A204.1 (cell line): ENCODE results near the gene PHOSPHO2.
"Not testable (repeated sequence)": the region's sequence is repeated elsewhere in the genome, so short reads cannot be mapped to it uniquely, and the experiment has no call there.

Experiments
- FAIRE-seq: peaks from 2 replicates; lab custom pipeline; 2012; peaks lifted over from hg19 to GRCh38; lab: Jason Lieb, UNC

The PHOSPHO2 gene

DNA sequence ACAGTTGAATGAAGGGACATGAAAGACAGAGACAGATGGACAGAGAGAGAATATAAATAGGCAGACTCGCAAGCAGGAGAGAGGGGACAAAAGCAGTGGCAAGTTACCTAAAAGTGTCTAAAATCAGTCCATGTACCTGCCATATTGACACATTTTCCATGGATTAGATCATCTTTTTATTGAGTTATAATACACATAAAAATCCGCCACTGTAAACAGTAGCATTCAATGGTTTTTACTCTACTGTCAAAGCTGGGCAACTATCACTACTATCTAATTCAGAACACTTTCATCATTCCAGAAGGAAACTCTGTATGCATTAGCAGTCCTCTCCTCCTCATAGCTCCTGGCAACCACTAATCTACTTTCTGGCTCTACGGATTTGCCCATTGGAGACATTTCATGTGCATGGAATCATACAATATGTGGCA lies 10.1 kb upstream of the PHOSPHO2 start:
- FAIRE-seq, result no peak

DNA sequence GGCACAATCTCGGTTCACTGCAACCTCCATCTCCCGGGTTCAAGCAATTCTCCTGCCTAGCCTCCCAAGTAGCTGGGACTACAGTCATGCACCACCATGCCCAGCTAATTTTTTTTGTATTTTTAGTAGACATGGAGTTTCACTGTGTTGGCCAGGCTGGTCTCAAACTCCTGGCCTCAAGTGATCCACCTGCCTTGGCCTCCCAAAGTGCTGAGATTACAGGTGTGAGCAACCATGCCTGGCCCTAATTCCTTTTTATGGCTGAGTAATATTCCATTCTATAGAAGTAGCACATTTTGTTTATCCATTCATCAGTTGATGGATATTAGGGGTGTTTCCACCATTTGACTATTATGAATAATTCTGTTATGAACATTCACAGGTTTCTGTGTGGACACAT lies 9.6 kb upstream of the PHOSPHO2 start:
- FAIRE-seq, result not testable (repeated sequence)

DNA sequence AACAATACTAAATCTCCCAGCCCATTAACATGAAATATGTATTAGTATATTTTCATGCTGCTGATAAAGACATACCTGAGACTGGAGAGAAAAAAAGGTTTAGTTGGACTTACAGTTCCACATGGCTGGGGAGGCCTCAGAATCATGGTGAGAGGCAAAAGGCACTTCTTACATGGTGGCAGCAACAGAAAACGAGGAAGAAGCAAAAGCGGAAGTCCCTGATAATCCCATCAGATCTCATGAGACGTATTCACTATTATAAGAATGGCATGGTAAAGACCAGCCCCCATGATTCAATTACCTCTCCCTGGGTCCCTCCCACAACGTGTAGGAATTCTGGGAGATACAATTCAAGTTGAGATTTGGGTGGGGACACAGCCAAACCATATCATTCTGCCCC lies 7.4 kb upstream of the PHOSPHO2 start:
- FAIRE-seq, result not testable (repeated sequence)

DNA sequence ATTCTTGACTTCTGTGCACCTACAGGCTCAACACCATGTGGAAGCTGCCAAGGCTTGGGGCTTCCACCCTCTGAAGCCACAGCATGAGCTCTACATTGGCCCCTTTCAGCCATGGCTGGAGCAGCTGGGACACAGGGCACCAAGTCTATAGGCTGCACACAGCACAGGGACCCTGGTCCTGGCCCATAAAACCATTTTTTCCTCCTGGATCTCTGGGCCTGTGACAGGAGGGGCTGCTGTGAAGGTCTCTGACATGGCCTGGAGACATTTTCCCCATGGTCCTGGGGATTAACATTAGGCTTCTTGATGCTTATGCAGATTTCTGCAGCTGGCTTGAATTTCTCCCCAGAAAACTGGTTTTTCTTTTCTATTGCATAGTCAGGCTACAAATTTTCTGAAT lies 6.3 kb upstream of the PHOSPHO2 start:
- not testable (repeated sequence) for FAIRE-seq

DNA sequence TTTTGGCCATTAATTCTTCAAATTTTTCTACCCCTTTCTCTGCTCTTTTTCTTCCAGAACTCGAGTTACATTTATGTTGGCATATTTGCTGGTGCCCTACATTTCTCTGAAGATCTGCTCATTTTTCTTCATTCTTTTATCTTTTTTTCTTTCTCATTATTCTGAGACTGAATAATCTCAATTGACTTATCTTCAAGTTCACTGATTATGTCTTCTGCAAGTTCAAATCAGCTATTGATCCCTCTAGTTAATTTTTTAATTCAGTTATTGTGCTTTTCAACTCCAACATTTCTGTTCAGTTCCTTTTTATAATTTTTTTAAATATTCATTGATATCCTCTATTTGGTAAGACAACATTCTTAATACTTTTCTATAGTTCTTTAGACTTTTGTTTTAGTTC lies 3.3 kb upstream of the PHOSPHO2 start:
- FAIRE-seq, result no peak

DNA sequence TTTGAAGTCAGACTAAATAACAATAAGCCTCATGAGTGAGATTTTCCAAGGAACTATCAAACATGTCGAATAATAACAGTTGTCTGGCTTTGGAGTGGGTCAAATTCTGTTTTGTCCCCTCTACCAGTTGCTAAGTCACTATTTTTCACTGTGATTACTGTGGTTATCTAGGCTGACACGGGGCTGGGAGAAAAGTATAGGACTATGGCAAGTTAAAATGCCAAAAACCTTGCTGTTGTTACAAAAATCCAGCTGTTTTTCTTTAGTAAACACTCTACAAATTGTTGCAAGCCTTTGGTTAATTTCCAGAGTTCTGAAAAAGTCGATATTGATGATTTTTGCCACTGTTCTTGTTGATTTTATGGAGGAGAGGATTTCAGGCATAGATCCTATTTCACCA lies 1.6 kb upstream of the PHOSPHO2 start:
- FAIRE-seq, result no peak

DNA sequence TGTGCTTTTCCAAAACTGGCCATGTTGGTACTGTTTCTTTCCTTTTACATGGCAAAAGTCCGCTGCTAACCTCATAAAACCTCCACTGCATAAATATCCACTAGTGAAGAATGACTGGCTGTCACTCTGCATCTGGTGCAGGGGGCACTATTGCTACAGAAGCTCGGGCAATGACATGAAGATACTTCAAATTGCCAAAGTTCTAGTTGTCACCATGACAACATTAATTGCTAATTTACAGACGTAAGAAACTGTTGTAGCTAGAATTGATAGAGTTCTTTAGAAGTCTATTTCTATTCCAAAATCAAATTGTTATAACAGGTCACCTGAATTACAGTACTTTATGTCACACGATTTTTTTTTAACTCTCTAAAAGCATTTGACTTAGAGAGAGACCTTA lies 909 bp upstream of the PHOSPHO2 start:
- FAIRE-seq, result no peak

DNA sequence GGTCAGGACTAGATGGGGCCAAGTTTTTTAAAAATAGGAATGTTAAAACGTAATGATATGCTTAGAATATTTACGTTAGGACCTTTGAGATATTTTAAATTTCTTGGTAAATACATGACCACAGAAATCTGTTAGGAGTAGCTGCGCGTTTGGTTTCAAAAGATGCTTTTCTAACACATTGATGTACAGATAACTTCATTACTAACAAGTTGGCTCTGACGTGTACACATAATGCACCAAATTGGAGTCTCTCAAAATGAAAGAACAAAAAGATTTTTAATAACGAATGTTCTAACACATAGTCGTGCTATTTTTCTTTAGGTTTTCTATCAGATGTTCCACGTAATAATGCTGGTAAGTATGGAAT lies 608 bp downstream of the PHOSPHO2 start:
- FAIRE-seq, result no peak

DNA sequence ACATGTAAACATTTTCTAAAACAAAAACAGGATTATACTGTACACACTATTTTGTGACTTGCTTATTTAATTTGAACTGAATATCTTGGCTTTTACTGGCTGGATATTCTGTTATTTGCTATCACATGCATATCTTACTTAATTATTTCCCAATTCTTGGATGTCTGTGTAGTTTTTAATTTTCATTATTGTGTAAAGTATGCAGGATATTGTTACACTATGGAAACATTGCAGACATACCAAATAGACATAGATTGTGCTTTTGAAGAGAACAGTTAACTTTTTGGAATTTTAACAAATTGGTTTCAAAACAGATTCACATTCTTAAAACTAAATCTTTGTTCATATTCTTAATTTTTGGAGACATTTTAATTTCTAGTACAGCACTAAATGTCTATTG lies 2.1 kb downstream of the PHOSPHO2 start:
- no peak for FAIRE-seq

DNA sequence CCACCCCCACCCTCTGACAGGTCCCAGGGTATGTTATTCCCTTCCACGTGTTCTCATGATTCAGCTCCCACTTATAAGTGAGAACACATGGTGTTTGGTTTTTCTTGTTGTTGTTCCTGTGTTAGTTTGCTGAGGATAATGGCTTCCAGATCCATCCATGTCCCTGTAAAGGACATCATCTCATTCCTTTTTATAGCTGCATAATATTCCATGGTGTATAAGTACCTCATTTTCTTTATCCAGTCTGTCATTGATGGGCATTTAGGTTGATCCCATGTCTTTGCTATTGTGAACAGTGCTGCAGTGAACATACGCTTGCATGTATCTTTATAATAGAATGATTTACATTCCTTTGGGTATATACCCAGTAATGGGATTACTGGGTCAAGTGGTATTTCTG lies 4.9 kb downstream of the PHOSPHO2 start:
- not testable (repeated sequence) for FAIRE-seq

DNA sequence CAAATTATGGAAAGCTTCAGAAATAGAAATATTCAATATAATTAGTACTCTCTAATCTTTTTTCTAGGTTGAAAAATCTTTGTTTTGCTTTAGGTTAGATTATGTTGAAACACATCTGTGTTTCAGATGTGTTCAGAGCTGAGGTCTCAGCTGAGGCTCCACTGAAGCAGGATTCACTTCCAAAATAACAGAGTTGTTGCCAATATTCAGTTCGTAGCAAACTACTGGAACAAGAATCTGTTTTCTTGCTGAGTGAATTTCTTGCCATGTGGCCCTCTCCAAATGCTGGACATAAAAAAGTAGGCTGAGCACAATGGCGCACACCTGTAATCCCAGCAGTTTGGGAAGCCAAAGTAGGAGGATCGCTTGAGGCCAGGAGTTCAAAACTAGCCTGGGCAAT lies 8.7 kb downstream of the PHOSPHO2 start:
- no peak for FAIRE-seq

DNA sequence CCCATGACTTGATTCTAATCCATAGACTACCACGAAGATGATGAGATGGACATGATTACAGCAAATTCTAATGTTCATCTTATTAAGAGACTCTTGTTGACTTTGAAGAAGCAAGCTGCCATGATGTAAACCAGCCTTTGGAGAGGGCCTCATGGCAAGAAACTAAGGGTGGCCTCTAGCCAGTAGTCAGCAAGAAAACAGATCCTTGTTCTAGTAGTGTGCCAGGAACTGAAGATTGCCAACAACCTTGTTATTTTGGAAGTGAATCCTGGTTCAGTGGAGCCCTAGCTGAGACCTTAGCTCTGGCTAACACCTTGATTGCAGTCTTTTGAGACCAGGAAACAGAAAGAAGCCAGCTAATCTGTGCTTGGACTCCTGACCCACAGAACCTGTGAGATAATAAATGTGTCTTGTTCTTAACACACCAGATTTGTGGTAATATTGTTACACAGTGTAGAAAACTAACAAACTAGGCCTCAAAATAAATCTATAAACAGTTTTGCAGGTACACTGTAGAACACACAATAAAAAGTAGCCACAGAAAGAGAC lies 10.0 kb downstream of the PHOSPHO2 start:
- FAIRE-seq, result no peak

DNA sequence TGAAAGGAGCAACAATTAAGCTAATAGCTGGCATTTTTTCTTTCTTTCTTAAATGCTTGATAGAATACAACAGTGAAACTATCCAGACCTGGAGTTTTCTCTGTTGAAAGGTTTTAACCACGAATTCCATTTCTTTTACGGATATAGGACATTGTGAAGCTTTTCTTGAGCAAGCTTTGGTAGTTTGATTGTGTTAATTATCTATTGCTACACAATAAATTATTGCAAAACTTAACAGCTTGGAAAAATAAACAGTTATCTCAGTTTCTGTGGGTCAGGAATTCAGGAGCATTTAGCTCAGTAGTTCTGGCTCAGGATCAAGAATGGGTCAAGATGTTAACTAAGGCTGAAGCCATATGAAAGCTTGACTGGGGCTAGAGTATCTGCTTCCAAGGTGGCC lies 11.7 kb downstream of the PHOSPHO2 start:
- no peak for FAIRE-seq

DNA sequence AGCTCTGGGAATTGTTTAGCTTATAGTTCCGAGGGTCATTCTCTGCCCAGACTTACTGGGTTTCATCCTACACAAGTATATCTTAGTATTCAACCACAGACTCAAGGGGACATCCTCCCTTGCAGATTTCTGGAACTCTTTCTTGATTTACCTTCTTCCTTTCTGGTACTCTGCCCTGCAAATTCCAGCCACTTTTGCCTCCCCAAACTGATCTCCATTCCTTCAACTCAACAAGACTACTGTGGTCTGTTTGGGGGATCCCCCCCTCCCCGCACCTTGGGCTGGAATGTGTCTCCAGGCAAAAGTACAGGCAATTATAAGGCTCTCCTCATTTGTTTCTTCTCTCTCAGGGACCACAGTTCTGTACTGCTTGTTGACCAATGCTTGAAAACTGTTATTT lies 13.4 kb downstream of the PHOSPHO2 start:
- FAIRE-seq, result no peak

DNA sequence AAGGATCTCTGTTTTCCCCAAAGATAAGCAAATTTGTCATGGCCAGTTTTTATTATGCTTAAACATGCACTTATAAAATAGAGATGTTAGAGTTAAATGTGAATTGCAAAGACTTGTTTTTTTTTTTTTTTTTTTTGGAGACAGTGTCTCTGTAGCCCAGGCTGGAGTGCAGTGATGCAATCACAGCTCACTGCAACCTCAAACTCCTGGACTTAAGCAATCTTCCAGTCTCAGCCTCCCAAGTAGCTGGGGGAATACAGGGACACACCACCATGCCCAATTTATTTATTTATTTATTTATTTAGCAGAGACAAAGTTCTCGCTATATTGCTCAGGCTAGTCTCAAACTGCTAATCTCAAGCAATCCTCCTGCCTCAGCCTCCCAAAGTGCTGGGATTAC lies 15.1 kb downstream of the PHOSPHO2 start:
- FAIRE-seq, result no peak

DNA sequence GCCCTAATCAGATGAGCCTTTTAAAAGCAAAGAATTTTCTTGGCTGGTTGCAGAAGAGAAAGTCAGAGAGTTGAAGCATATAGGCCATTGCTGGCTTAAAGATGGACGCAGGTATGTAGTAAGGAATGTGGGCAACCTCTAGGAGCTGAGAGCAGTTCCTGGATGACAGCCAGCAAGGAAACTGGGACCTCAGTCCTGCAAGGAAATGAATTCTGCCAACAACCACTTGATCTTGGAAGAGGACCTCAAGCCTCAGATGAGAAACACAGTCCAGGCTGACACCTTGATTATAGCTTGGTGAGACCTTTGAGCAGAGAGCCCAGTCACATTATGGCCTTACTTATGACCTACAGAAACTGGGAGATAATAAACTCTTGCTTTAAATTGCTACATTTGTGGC lies 15.7 kb downstream of the PHOSPHO2 start:
- no peak for FAIRE-seq

DNA sequence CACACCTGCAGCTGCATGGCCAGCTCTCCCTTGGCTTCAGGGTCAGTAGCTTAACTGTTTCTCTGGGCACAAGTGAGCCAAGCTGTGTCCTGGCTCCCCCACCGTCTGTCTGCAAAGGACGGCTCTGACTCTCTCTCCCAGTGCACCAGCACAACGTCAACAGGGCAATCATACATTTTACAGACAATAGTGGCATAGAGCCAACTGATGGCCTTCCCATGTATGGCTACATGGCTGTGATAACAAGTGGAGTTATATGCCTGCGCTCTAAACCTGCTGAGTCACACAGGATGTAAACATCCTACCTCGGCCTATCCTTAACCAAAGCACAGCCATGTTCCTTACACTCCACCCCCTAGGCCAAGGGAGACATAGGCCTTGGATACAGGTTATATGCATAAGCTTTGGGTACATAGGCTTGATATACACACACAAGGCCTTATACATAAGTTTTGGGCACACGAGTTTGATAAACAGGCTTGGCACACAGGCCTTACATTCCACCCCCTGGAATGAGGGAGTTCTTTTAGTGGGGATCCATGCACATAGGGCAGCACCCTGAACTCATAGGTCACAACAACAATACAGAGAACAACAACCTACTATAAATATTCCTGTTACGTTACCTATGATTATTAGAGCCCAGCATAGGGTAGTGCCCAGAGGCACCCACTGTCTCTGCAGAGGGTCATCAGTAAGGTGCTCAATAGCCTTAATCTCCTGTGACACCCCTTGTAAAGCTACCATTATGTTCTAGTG lies 17.7 kb downstream of the PHOSPHO2 start:
- no peak for FAIRE-seq

DNA sequence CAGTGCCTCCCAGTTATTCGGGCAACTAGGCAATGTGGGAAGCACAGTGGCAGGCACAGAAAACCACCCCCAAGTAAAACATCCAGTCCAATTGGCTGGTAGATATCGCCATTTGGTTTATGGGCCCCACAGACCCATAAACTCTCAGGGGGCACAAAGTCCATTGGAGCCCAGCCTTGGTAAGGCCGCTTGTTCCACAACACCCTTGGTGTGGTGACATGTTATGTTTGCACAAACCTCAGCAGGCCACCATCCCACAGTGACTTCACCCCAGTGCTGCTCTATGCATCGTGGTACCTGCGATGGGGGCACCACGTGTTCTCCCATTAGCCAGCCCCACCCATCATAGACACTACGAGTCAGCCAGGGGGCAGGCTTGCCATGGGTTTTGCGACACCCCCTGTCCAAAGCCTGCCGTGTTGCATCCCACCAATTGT lies 18.5 kb downstream of the PHOSPHO2 start:
- no peak for FAIRE-seq

DNA sequence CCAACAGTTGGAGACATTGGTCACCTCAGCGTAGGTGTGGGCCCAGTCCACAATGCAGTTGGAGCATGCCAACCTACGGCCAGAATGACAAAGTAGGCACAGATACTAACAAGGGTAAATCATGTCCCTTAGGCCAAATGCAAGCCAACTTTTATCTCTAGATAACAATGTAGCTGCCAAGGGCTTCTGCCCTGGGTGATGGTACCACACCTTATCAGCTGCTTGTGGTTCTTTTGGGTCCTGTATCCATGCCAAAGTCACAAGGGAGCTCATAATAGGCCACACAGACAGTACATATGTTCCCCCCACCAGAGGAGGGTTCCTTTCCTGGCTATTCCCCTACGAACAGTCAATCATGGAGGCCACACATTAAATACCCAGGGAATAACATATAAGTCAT lies 19.1 kb downstream of the PHOSPHO2 start:
- FAIRE-seq, result no peak

DNA sequence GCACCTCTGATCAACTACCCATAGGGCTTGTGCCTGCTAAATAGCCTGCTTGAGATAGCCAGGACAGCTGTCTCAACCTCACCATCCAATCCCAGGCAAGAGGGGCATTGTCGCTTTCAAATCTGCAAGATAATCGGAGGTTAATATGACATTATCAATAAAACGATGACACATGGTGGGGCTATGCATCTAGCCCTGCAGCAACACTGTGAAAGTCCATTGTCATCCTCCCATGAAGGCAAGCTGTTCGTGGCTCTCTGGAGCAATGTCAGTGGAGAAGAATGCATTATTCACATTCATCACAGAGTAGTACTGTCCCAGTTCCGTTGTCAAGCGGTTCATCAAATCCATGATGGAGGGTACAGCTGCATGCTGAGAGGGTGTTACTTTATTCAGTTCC lies 20.4 kb downstream of the PHOSPHO2 start:
- no peak for FAIRE-seq

DNA sequence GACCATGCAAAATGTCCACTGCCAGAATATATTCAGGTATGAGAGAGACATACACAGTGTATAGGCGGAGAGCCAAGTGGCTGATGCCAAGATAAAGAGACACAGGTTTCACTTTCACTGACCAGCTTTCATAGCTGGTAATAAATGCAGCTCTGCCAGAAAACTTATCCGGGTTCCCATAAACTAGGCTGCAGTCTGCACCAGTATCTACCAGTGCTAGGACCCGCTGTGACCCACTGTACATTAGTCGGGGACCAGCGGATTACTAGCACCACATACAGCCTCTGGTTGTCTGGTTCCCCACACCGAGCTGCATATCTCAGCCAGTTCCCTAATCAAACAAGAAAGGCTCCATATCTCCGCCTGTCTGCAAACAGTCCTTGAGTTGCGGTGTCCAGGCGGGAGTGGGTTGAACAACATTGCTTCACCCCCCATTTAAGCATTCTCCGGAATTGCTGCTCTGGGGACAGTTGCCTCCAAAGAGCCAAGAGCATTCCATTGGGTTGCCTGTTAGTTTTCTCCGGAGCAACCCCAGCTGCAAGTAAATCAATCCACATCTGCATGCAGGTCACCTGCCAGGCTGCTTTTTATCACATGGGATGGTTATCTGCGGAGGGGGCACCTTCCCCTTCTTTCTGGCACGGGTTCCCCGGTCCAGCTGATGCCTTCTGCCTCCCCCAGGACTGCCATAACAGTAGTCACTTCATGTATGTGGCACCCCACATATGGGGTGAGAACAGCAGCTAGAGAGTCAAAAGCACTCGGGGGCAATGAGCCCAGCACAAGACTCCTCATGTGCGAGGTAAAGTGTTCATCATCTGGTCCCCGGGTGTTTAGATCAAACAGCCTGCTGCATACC lies 21.3 kb downstream of the PHOSPHO2 start:
- FAIRE-seq, result no peak

DNA sequence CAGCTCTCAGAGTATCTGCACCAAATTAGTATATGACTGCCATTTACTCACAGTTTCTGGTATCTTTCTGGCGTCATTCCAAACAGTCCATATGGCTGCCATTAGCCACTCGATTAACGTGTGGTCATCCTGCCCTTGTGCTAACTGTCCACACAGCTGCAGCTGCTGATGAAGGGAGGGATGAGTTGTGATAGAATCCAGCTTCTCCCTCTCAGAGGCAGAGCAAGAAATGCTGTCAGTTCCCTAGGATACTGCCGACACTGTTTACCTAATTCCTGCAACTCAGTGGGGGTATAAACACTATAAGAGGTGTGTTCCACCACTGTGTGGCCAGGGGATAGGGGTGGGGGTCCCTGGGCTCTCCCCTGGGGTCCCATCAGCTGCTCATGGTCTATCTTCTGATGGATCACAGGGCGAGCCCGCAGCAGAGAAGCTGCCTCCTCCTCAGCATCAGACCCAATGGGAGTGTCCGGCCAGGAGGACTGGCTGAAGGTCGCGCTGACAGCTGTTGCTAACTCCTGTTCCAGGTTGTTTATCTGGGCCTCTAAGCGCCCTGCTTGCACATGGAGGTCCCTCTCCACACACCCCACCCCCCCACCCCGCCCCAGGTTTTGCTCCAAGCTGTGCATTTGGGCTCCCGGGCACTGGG lies 22.1 kb downstream of the PHOSPHO2 start:
- FAIRE-seq, result no peak
